Nephron progenitor cell (in vitro differentiated cells): ENCODE data around the gene KCND2.

Experiments
- DNase-seq: peaks from one replicate; pipeline ENCODE4 v3.0.0; 2021
- H3K27ac Mint-ChIP-seq: 2 replicates; pipeline ENCODE4 v1.8.0; 2021; ENCODE audit warnings: mild to moderate bottlenecking, moderate library complexity, mixed read lengths
- H3K27me3 Mint-ChIP-seq: 2 replicates; pipeline ENCODE4 v1.8.0; 2021; ENCODE audit warnings: mild to moderate bottlenecking, low read depth, mixed read lengths; ENCODE audit not compliant: poor library complexity
- H3K36me3 Mint-ChIP-seq: 2 replicates; pipeline ENCODE4 v1.8.0; 2021; ENCODE audit warnings: low read depth, mixed read lengths
- H3K4me1 Mint-ChIP-seq: 2 replicates; pipeline ENCODE4 v1.8.0; 2021; ENCODE audit warnings: mixed read lengths
- H3K4me3 Mint-ChIP-seq: 2 replicates; pipeline ENCODE4 v1.8.0; 2021; ENCODE audit warnings: mild to moderate bottlenecking, moderate library complexity, mixed read lengths
- H3K9me3 Mint-ChIP-seq: 2 replicates; pipeline ENCODE4 v1.8.0; 2021; ENCODE audit warnings: mild to moderate bottlenecking, moderate library complexity, mixed read lengths
- TF ChIP-seq, protein P1 (sequence below): fragments of 200-600 bp; sonication (generic); IDR thresholded peaks from 2 replicates; pipeline ENCODE4 v1.5.0; 2021; ENCODE audit warnings: antibody characterized with exemption

KCND2 gene

DNA sequence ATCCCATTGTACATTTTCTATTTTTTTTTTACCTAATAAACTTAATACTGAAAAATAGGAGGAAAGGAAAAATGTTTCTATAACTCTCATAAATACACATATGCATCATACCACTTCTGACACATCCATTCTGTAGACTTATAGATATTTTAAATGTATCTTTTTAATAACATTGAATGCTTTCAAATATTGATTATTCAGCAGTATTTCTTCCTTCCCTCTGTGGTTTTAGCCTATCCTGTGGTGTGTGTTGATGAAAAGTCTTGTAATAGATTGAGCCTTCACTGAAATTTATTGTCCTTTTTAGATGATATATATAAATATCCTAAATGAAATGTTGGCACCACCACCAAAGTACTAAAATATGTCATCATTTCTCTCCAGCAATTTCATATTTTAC is 366.9 kb downstream of the KCND2 start:
- Mint-ChIP-seq H3K9me3 (no peaks in the 10 kb centered on the region), H3K27me3 (peaks cover 3% of the 10 kb centered on the region), H3K27ac (no peak overlapping the region), H3K36me3 (no peaks in the 10 kb centered on the region), H3K4me3 (no peak overlapping the region), H3K4me1 (peaks cover 9% of the 10 kb centered on the region)
- TF ChIP-seq, protein P1, sequence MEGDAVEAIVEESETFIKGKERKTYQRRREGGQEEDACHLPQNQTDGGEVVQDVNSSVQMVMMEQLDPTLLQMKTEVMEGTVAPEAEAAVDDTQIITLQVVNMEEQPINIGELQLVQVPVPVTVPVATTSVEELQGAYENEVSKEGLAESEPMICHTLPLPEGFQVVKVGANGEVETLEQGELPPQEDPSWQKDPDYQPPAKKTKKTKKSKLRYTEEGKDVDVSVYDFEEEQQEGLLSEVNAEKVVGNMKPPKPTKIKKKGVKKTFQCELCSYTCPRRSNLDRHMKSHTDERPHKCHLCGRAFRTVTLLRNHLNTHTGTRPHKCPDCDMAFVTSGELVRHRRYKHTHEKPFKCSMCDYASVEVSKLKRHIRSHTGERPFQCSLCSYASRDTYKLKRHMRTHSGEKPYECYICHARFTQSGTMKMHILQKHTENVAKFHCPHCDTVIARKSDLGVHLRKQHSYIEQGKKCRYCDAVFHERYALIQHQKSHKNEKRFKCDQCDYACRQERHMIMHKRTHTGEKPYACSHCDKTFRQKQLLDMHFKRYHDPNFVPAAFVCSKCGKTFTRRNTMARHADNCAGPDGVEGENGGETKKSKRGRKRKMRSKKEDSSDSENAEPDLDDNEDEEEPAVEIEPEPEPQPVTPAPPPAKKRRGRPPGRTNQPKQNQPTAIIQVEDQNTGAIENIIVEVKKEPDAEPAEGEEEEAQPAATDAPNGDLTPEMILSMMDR: no peak
- DNase-seq: no peak

DNA sequence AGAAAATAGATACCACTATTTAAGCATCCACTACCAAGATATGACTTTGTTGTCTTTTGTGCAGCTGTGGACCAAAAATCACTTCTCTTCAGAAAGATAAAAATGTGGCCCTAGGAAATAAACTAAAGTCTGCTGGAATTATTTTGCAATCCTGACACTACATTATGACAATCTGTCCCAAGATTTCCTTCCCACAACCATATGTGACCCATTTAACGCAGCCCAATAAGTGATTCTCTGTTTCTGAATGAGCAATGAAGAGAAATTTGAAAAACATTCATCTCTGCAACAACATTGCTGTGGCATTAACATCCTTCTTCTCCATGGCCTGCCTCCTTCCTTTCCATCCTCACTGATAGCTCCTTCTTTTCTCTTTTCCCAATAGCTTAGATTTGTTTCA is 373.0 kb downstream of the KCND2 start:
- no peak overlapping the region for H3K4me3 Mint-ChIP-seq
- H3K27ac Mint-ChIP-seq: no peak overlapping the region
- DNase-seq: no peak
- H3K36me3 Mint-ChIP-seq: no peaks in the 10 kb centered on the region
- TF ChIP-seq, protein P1: no peak
- H3K4me1 Mint-ChIP-seq: peaks cover 7% of the 10 kb centered on the region
- no peaks in the 10 kb centered on the region for H3K27me3 Mint-ChIP-seq
- H3K9me3 Mint-ChIP-seq: peaks cover 11% of the 10 kb centered on the region

DNA sequence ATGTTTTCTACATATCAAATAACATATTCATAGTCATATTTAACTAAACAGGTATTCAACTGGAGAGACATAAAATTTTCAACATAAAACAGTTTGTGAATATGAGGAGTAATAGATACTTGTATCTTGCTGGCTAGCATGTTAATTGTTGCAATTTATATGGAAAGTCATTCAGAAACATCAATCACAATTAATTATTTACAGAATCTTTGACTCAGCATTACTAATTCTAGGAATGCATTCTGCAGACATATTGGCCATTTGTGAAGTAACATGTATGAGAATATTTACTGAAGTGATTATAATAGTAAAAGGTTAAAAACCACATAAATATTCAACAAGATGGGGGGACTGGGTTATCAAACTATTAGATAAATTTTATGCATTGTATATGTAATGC is 381.3 kb downstream of the KCND2 start:
- no peak for DNase-seq
- no peaks in the 10 kb centered on the region for H3K36me3 Mint-ChIP-seq
- no peak overlapping the region for H3K4me3 Mint-ChIP-seq
- H3K27me3 Mint-ChIP-seq: peaks cover 3% of the 10 kb centered on the region
- no peaks in the 10 kb centered on the region for H3K4me1 Mint-ChIP-seq
- H3K9me3 Mint-ChIP-seq: peaks cover 32% of the 10 kb centered on the region
- TF ChIP-seq, protein P1: no peak
- no peak overlapping the region for H3K27ac Mint-ChIP-seq

DNA sequence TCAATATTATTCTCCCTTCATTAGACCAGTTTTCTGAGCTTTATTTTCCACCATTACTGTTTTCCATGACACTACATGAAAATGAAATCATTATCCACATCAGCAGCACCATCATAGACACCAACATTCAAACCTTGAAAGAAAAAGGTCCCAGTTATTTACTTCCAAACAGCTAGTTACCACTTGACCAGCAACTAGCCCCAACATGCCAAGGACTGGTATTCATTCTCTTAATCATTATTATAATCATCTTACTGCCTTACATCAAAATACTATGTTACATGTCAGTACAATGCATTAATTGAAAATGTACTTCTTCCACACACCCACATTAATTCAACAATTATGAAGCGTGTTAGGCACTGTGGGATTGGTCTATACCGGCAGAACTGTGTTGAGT is 385.5 kb downstream of the KCND2 start:
- no peaks in the 10 kb centered on the region for H3K4me1 Mint-ChIP-seq
- TF ChIP-seq, protein P1: no peak
- no peak overlapping the region for H3K27ac Mint-ChIP-seq
- no peak overlapping the region for H3K4me3 Mint-ChIP-seq
- DNase-seq: no peak
- H3K36me3 Mint-ChIP-seq: no peaks in the 10 kb centered on the region
- no peaks in the 10 kb centered on the region for H3K27me3 Mint-ChIP-seq
- no peaks in the 10 kb centered on the region for H3K9me3 Mint-ChIP-seq

DNA sequence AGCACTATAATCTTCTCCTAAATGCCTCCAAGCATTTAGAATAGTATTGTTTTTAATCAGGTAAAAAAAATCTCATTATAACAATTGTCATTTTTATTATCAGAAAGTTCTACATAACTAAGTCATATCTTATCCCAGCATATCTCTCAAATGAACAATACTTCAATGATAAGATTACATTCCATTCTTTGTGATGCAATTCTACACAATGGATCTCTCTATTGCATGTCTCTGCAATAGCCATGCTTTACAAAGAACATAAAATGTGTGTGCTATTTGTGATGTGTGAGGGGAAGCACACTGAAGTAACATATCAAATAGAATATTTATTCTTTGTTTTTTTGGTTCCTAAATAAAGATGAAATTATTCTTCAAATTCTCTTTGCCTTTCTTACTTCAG is 389.3 kb downstream of the KCND2 start:
- DNase-seq: no peak
- no peaks in the 10 kb centered on the region for H3K9me3 Mint-ChIP-seq
- no peak overlapping the region for H3K4me3 Mint-ChIP-seq
- H3K4me1 Mint-ChIP-seq: no peaks in the 10 kb centered on the region
- no peaks in the 10 kb centered on the region for H3K27me3 Mint-ChIP-seq
- H3K27ac Mint-ChIP-seq: no peak overlapping the region
- TF ChIP-seq, protein P1: no peak
- no peaks in the 10 kb centered on the region for H3K36me3 Mint-ChIP-seq

DNA sequence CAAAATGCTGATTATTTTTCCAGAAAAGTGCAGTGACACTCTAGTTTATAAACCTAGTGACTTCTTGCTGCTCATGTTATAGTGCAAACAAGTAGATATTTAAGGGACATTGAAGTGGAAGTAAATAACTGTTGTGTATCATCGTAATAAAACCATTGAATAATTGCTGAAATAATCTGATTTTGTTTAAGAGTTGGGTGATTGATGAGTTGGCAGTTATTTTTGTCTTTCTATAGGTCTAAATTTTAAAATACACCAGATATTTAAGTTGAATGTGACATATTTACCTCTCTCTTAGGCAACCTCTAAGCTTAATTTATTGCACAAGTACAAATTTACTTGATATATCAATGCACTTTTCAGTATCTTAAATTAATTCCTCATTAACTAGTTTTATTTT is 392.1 kb downstream of the KCND2 start:
- Mint-ChIP-seq H3K36me3 (no peaks in the 10 kb centered on the region), H3K9me3 (no peaks in the 10 kb centered on the region), H3K4me3 (no peak overlapping the region), H3K27me3 (no peaks in the 10 kb centered on the region), H3K27ac (no peak overlapping the region), H3K4me1 (no peaks in the 10 kb centered on the region)
- TF ChIP-seq, protein P1: no peak
- DNase-seq: no peak
